Activated CD8-positive, alpha-beta T cell treated with anti-CD3 and anti-CD28 coated beads, Interleukin-2, amount 10 ng/mL, durations not matched to agents 7 days and 5 days (primary cell): Measurements from ENCODE around the gene TFPI. TPM values are rescaled to one million over a fixed set of nuclear protein-coding genes. Genes with fewer than 3 reads are reported as not detected.
"Not testable (repeated sequence)": the region's sequence is repeated elsewhere in the genome, so short reads cannot be mapped to it uniquely, and the experiment has no call there.

ENCODE experiments used
- ATAC-seq: fragments of 150-1000 bp; cut with Tn5 transposase; one replicate; pipeline ENCODE4 v1.10.0; 2021; ENCODE audit warnings: moderate library complexity
- CTCF ChIA-PET: fragments of 350-600 bp; sonication (Branson Sonifier 250); formaldehyde crosslinking; loops from one replicate; lab custom pipeline; 2021; ENCODE audit warnings: antibody characterized with exemption; lab: Charles Lee
- POLR2A ChIA-PET: fragments of 350-600 bp; sonication (Branson Sonifier 250); formaldehyde crosslinking; loops from one replicate; lab custom pipeline; 2021; ENCODE audit warnings: antibody characterized with exemption; lab: Charles Lee
- DNase-seq: peaks from one replicate; pipeline ENCODE4 v3.0.0-alpha.2; 2020
- H3K27ac Mint-ChIP-seq: one replicate; pipeline ENCODE4 v1.8.0; 2021; ENCODE audit warnings: mild to moderate bottlenecking, mixed read lengths
- H3K27me3 Mint-ChIP-seq: one replicate; pipeline ENCODE4 v1.8.0; 2021; ENCODE audit warnings: low read depth, mixed read lengths
- H3K36me3 Mint-ChIP-seq: one replicate; pipeline ENCODE4 v1.8.0; 2021; ENCODE audit warnings: low read depth, mixed read lengths
- H3K4me1 Mint-ChIP-seq: one replicate; pipeline ENCODE4 v1.8.0; 2021; ENCODE audit warnings: low read depth, mixed read lengths
- H3K4me3 Mint-ChIP-seq: one replicate; pipeline ENCODE4 v1.8.0; 2021; ENCODE audit warnings: mild to moderate bottlenecking, mixed read lengths
- H3K9me3 Mint-ChIP-seq: one replicate; pipeline ENCODE4 v1.8.0; 2022; ENCODE audit warnings: mixed read lengths; ENCODE audit not compliant: insufficient read depth
- total RNA-seq, 2 experiments: library from RNA; stranded (reverse); gene quantifications; one replicate each; pipeline ENCODE4 v1.2.3, GENCODE V29; 2021

The TFPI gene
- total RNA-seq, 2 experiments from 2014 or later, result not detected

- H3K36me3 Mint-ChIP-seq, DNase-seq, H3K4me1 Mint-ChIP-seq, H3K9me3 Mint-ChIP-seq, H3K27ac Mint-ChIP-seq, POLR2A ChIA-PET, H3K4me3 Mint-ChIP-seq, ATAC-seq, H3K27me3 Mint-ChIP-seq: not testable (repeated sequence)
- CTCF ChIA-PET, result interaction anchor here (1.1 to 1.5 kb wide), 2 partner anchors 10 to 70 kb away, joined by 3 read pairs; no protein-coding TSS in a partner anchor
These were observed 43.5 kb downstream of the TFPI start for GRCh38 chr2:187510419-187511355.

GRCh38 chr2:187509667-187510417 is 44.4 kb downstream of the TFPI start:
- Mint-ChIP-seq H3K9me3 (no peaks in the 10 kb centered on the region), H3K27ac (no peak overlapping the region), H3K4me3 (no peak overlapping the region), H3K4me1 (peaks cover 3% of the 10 kb centered on the region), H3K36me3 (no peaks in the 10 kb centered on the region), H3K27me3 (peaks cover 2% of the 10 kb centered on the region)
- ATAC-seq, result no peak
- no peak for DNase-seq
- ChIA-PET POLR2A (no interaction called here), CTCF (interaction anchor here (1.1 to 1.5 kb wide), 2 partner anchors 10 to 71 kb away, joined by 3 read pairs; no protein-coding TSS in a partner anchor)

GRCh38 chr2:187506416-187506815 is 47.8 kb downstream of the TFPI start:
- Mint-ChIP-seq H3K27me3 (peaks cover 4% of the 10 kb centered on the region), H3K36me3 (no peaks in the 10 kb centered on the region), H3K4me3 (no peak overlapping the region), H3K9me3 (no peaks in the 10 kb centered on the region), H3K4me1 (peaks cover 3% of the 10 kb centered on the region), H3K27ac (no peak overlapping the region)
- no peak for ATAC-seq
- CTCF ChIA-PET, result no interaction called here
- POLR2A ChIA-PET, result no interaction called here
- no peak for DNase-seq

GRCh38 chr2:187505065-187505672 is 49.1 kb downstream of the TFPI start:
- Mint-ChIP-seq H3K27me3 (peaks cover 4% of the 10 kb centered on the region), H3K36me3 (no peaks in the 10 kb centered on the region), H3K27ac (no peak overlapping the region), H3K4me3 (no peak overlapping the region), H3K9me3 (no peaks in the 10 kb centered on the region), H3K4me1 (peaks cover 1% of the 10 kb centered on the region)
- DNase-seq (no peak), ATAC-seq (no peak)
- CTCF ChIA-PET, result interaction anchor here (0.7 to 1.0 kb wide), 3 partner anchors 44 to 76 kb away, joined by 3 read pairs; no protein-coding TSS in a partner anchor
- POLR2A ChIA-PET, result no interaction called here

- POLR2A ChIA-PET, result no interaction called here
- peaks cover 4% of the 10 kb centered on the region for H3K27me3 Mint-ChIP-seq
- H3K36me3 Mint-ChIP-seq, result no peaks in the 10 kb centered on the region
These were observed 49.8 kb downstream of the TFPI start for GRCh38 chr2:187504312-187504921.

GRCh38 chr2:187503700-187504099 is 50.5 kb downstream of the TFPI start:
- Mint-ChIP-seq H3K4me1 (no peaks in the 10 kb centered on the region), H3K9me3 (no peaks in the 10 kb centered on the region), H3K4me3 (no peak overlapping the region), H3K36me3 (no peaks in the 10 kb centered on the region), H3K27me3 (peaks cover 4% of the 10 kb centered on the region), H3K27ac (no peak overlapping the region)
- no peak for ATAC-seq
- ChIA-PET CTCF (interaction anchor here (1.7 kb wide), 1 partner anchor 78 kb away, joined by 6 read pairs; no protein-coding TSS in a partner anchor), POLR2A (no interaction called here)
- DNase-seq, result no peak

More at GRCh38 chr2:187504312-187504921, 49.8 kb downstream of the TFPI start:
- Mint-ChIP-seq H3K9me3 (no peaks in the 10 kb centered on the region), H3K4me1 (no peaks in the 10 kb centered on the region), H3K27ac (no peak overlapping the region), H3K4me3 (no peak overlapping the region)
- ATAC-seq (no peak), DNase-seq (no peak)
- CTCF ChIA-PET, result no interaction called here

GRCh38 chr2:187502467-187502866 is 51.8 kb downstream of the TFPI start:
- ATAC-seq (no peak), DNase-seq (no peak)
- ChIA-PET POLR2A (no interaction called here), CTCF (interaction anchor here (1.7 to 1.8 kb wide), 2 partner anchors 79 to 340 kb away, joined by 6 to 8 read pairs; no protein-coding TSS in a partner anchor)
- H3K9me3 Mint-ChIP-seq, result no peaks in the 10 kb centered on the region
- peaks cover 2% of the 10 kb centered on the region for H3K27me3 Mint-ChIP-seq
- H3K27ac Mint-ChIP-seq, result no peak overlapping the region
- H3K4me3 Mint-ChIP-seq, result no peak overlapping the region
- H3K4me1 Mint-ChIP-seq, result no peaks in the 10 kb centered on the region
- H3K36me3 Mint-ChIP-seq, result no peaks in the 10 kb centered on the region

- peaks cover 2% of the 10 kb centered on the region for H3K27me3 Mint-ChIP-seq
- no peak overlapping the region for H3K4me3 Mint-ChIP-seq
- no peaks in the 10 kb centered on the region for H3K4me1 Mint-ChIP-seq
- no peaks in the 10 kb centered on the region for H3K9me3 Mint-ChIP-seq
- H3K36me3 Mint-ChIP-seq, result no peaks in the 10 kb centered on the region
- CTCF ChIA-PET, result interaction anchor here (0.6 to 3.3 kb wide), 23 partner anchors 9 to 1894 kb away, joined by 3 to 86 read pairs (median 5); partner anchors contain the start of genes CALCRL and TFPI
- no peak for DNase-seq
- ATAC-seq, result no peak
- H3K27ac Mint-ChIP-seq, result no peak overlapping the region
- POLR2A ChIA-PET, result no interaction called here
These were observed 53.5 kb downstream of the TFPI start for GRCh38 chr2:187500585-187501359.

GRCh38 chr2:187499941-187500532 is 54.2 kb downstream of the TFPI start:
- ATAC-seq, result peak; percentile 57
- Mint-ChIP-seq H3K36me3 (no peaks in the 10 kb centered on the region), H3K9me3 (no peaks in the 10 kb centered on the region), H3K4me1 (no peaks in the 10 kb centered on the region), H3K4me3 (no peak overlapping the region), H3K27ac (no peak overlapping the region), H3K27me3 (peaks cover 2% of the 10 kb centered on the region)
- peak; percentile 65 for DNase-seq
- ChIA-PET POLR2A (no interaction called here), CTCF (interaction anchor here (0.6 to 3.3 kb wide), 32 partner anchors 10 to 1895 kb away, joined by 3 to 86 read pairs (median 4); partner anchors contain the start of genes CALCRL and TFPI)

GRCh38 chr2:187497858-187498463 is 56.3 kb downstream of the TFPI start:
- no peak overlapping the region for H3K4me3 Mint-ChIP-seq
- no peaks in the 10 kb centered on the region for H3K36me3 Mint-ChIP-seq
- peaks cover 2% of the 10 kb centered on the region for H3K27me3 Mint-ChIP-seq
- no peak for ATAC-seq
- ChIA-PET POLR2A (no interaction called here), CTCF (interaction anchor here (2.3 to 3.3 kb wide), 2 partner anchors 69 to 85 kb away, joined by 7 to 86 read pairs; no protein-coding TSS in a partner anchor)
- no peak overlapping the region for H3K27ac Mint-ChIP-seq
- DNase-seq, result no peak
- H3K9me3 Mint-ChIP-seq, result no peaks in the 10 kb centered on the region
- no peaks in the 10 kb centered on the region for H3K4me1 Mint-ChIP-seq
